HG03025 (cell line): ENCODE results near the gene RIPOR1.
"Not testable (repeated sequence)": the region's sequence is repeated elsewhere in the genome, so short reads cannot be mapped to it uniquely, and the experiment has no call there.

Source experiments
- ATAC-seq: cut with Tn5 transposase; IDR thresholded peaks from one replicate; pipeline ENCODE4 v1.9.1; 2021; ENCODE audit warnings: mild to moderate bottlenecking, moderate library complexity; ENCODE audit not compliant: unreplicated experiment, low FRiP score

The RIPOR1 gene, protein sequence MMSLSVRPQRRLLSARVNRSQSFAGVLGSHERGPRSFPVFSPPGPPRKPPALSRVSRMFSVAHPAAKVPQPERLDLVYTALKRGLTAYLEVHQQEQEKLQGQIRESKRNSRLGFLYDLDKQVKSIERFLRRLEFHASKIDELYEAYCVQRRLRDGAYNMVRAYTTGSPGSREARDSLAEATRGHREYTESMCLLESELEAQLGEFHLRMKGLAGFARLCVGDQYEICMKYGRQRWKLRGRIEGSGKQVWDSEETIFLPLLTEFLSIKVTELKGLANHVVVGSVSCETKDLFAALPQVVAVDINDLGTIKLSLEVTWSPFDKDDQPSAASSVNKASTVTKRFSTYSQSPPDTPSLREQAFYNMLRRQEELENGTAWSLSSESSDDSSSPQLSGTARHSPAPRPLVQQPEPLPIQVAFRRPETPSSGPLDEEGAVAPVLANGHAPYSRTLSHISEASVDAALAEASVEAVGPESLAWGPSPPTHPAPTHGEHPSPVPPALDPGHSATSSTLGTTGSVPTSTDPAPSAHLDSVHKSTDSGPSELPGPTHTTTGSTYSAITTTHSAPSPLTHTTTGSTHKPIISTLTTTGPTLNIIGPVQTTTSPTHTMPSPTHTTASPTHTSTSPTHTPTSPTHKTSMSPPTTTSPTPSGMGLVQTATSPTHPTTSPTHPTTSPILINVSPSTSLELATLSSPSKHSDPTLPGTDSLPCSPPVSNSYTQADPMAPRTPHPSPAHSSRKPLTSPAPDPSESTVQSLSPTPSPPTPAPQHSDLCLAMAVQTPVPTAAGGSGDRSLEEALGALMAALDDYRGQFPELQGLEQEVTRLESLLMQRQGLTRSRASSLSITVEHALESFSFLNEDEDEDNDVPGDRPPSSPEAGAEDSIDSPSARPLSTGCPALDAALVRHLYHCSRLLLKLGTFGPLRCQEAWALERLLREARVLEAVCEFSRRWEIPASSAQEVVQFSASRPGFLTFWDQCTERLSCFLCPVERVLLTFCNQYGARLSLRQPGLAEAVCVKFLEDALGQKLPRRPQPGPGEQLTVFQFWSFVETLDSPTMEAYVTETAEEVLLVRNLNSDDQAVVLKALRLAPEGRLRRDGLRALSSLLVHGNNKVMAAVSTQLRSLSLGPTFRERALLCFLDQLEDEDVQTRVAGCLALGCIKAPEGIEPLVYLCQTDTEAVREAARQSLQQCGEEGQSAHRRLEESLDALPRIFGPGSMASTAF

DNA sequence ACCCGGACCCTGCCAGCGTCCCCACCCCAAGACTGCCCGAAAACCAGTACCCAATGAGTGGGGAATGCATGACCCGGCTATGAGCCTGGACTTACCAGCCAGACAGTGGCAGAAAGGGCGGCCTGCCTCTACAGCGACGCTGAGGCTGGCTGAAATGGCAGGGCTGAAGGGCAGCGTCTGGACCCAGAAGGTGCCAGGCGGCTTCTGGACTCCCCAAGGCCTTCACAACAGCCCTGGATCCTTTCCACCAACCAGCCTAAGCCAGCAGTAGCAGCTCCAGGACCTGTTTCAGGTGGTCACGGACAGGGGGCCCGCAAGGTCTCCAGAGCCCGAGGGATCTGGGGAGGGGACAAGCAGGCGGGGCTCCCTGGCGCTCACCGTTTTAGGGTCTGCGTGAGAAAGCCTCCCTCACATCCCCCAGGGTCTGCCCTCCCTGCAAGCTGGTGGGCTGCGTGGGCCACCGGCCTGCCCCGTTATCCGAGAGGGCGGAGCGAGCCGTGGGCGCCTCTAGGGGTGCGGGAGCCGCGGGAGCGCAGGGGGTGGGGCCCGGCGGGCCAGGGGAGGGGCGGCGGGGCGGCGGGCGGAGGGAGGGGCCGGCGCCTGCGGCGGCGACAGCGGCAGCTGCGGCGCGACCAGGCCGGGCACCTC, at the start of gene RIPOR1:
TSS of gene RIPOR1 (plus strand) at position 608 of the 648 bp plus-strand sequence. CDS start 9,618 bp downstream, outside the sequence.
- ATAC-seq: no peak

DNA sequence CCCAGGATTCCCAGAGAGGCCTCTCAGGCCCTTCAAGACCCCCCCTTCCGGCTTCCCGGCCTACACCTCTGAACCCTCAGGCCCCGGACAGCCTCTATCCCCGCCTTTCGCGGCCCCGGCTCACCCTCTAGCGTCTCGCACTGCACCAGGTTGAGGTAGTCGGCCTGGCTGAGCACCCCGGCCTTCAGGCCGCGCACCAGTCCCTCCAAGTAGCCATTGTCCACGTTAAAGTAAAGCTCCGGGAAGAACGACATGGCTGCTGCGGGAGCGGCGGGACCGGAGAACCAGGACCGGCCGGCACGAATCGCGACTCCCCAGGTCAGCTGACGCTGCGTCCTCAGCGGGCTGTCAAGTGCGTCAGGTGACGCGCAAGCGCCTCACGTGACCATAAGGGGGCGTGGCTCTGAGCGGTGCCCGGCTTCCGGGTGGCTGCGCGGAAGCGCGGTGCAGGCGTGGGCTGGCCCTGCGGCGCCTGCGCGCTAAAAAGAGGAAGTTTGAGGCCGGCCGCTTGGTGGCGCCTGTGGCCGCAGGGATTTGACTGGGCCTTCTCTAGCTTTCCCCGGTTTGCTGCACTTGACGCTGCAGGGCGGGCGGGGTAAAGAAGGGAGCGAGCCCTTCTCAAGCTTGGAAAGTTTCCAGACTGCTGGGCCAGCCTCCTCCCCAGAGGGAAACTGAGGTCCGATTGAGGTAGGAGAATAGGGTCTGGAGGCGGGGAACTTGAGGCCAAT, 47.6 kb upstream of the RIPOR1 start, which contains the start of gene ATP6V0D1:
TSS of gene ATP6V0D1 (minus strand) at position 325 of the 728 bp plus-strand sequence. CDS start at position 254, 71 bp downstream.
- peak; percentile 92 for ATAC-seq

DNA sequence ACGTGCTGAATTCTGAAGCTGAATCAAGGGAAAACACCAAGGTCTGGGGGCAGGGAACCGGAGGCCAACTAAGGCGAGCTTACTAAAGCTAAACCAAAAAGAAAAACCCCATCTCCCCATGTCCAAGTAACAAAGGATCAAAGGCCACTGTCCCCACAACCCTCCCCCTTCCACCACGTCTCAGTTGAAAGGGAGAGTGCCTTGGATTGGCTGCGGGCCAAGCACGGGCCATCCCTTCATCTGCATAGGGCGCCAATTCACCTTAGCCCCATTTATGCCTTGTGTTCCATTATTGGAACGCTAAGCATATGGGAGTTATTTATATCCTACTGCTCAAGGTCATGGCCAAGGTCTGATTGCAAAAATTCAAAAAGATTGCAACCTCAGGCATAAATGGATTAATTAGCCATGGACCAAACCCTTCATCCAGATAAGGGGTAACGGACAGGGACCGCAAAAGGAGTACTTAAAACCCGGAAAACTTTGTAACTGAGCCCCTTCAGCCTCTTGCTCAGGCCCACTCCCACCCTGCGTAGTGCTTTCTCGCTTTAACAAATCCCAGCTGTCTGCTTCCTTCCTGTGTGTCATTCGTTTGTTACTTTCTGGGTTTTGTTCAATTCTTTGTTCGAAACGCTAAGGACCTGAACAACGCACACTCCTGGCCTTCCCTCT, 46.9 kb upstream of the RIPOR1 start:
- no peak for ATAC-seq

DNA sequence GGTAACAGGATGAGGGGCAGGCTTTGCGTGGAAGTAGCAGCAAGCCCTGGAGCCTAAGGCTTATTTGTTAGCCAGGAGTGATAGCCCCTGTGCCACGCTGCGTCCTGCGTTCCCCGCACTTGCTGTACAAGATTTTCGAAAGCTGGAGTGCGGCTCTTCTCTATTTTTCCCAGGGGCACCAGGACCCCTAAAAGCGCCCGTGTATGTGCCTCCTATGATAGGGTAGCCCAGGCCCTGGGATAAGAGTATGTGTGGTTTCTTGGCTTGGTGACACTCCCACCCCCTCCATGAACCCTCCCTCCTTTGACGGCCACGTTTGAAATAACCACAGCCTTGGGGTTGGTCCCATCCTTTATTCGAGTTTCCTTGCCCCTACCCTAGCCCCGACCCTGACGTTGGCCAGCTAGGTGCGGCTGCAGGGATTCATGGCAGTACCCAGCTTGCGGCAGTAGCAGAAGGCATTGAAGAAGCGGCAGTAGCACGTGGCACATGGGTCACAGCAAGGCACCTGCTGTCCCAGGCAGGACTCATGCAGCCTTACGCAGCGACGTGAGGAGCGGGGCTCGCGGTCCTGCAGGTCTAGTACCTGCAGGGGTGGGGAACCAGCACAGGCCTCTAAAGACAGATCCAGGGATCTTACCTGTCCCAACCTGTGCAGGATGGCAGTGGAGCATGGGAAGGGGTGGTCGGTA, 46.2 kb upstream of the RIPOR1 start:
- no peak for ATAC-seq

DNA sequence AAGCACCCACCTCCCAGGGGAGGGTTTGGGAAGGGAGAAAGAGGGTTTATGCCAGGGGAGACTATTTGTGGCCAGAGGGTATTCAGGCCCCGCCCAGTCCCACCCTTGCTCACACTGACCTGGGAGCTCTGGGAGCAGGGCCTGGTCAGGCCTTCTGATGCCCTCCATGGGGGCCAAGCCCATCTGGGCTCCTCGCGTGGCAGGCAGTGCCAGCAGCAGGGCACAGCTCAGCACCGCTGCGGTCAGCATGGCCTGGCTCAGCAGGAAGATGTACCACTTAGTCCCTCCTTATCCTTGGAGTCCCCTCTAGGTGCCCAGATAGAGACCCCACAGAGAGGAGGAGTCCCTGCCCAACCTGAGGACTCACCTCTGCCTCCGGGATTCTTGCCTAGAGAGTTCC, 45.5 kb upstream of the RIPOR1 start, which contains the start of gene AGRP:
TSS of gene AGRP (minus strand) at position 398 of the 400 bp plus-strand sequence. CDS start at position 249, 149 bp downstream.
- no peak for ATAC-seq

DNA sequence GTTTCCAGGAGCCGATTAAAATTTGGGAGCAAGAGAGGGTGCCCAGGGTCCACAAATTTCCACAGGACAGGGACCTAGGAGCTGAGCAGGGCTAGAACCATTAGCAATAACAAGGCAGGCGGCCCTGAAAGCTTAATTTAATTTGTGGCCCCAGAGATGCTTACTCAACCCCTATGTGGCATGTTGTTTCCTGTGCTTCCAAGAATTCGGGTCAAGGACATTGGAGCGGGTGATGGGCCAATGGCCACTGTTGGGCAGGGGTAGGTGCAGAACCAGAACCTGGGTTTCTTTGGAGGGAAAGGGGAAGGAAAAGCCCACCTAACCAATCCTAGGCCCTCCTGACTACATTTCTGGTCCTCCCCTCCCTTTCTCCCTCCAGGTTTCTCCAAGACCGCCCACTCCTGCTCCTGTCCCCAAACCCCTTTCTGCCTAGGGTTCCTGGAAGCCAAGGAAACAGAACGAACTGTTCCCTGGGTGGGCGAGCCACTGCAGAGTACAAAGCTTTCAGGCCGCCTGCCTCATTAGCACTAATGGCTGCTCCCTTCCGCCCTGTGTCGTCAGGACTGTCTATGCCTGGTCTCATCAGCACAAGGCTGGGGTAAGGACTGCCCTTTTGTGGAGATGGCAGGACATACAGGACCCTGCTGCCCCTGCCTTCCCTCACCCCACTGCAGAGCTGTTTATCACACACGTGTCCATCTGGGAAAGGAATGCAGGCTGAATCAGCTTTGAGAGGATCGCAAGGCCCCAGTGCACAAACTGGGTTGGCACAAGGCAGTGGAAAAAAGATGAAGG, 44.7 kb upstream of the RIPOR1 start:
- ATAC-seq: no peak

DNA sequence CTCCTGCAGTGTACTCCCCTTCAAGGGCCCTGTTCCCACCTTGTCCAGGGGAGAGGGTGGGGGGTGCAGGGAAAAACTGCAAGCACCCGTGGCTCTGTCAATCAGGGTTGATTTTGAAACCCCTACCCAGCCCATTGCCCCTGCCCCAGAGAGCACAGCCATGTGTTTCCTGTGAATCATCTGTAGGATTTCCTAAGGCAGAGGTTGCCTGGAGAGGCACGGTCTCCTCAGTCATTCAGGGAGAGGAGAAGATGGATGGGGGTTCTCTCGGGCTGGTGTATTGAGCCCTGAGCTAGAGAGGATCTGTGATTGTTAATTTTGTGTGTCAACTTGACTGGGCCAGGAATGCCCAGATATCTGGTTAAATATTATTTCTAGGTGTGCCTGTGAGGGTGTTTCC, 41.8 kb upstream of the RIPOR1 start:
- ATAC-seq: no peak

DNA sequence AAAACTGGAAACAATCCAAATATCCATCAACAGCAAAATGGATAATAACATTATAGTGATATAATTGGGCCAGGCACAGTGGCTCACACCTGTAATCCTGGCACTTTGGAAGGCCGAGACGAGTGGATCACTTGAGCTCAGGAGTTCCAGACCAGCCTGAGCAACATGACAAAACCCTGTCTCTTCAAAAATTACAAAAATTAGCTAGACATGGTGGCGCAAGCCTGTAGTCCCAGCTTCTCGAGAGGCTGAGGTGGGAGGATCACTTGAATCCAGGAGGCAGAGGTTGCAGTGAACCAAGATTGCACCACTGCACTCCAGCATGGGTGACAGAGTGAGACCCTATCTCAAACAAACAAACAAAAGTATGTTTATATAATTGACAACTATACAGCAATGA, 41.1 kb upstream of the RIPOR1 start:
- not testable (repeated sequence) for ATAC-seq

DNA sequence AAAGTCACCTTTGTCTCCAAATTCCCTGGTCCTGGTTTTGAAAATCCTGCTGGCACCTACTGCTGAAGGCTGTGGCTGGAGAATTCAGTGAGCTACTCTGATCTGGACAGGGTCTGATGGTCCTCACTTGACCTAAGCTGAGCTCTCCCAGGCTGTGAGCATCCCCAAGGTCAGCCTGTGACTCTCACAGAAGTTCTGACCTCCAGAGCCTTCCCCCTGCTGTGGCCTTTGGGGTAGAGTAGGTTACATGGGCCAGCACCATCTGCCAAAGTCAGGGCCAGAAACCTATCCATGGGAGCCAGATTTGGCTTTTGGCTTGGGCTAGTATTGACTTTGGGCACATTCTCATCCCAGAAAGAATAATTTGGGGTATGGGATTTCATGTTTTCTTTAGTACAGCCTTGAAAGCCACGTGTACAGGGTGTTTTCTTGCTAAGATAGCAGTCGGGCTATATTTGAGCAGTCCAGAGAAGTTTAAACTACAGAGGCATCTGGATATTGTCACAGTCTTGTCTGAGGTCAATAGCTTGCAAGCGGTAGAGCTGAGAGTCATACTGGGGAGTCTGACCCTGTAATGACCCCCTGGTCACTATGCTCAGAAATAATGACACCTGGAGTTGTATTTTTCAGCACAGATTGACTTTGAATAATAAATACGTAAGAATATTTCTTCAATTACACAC, 39.1 kb upstream of the RIPOR1 start:
- ATAC-seq: no peak

DNA sequence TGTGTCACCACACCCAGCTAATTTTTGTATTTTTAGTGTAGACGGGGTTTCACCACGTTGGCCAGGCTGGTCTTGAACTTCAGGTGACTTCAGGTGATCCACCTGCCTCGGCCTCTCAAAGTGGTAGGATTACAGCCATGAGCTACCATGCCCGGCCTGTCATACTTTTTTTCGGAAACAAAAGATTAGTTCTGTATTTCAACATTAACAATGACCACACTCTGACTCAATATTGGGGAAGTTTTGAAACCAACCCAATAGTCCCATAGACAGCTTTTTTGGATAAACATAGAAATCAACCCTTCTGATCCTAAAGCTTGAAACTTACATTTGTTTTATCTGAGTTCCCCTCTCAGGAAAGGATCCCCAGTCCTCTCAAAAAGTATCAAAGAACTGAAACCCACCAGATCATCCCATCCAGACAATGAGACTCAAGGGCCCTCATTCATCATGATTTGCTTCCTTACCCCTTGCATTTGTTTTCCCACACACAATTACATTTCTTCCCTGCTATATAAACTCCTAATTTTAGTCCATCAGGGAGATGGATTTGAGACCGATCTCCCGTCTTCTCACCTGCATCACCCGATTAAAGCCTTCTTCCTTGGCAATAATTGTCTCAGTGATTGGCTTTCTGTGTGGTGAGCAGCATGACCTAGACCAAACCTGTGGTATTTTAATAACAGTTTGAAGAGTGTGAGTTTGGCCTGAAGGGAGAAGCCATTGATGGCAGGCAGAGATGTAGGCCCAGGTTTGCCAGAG, 38.1 kb upstream of the RIPOR1 start:
- ATAC-seq: no peak

DNA sequence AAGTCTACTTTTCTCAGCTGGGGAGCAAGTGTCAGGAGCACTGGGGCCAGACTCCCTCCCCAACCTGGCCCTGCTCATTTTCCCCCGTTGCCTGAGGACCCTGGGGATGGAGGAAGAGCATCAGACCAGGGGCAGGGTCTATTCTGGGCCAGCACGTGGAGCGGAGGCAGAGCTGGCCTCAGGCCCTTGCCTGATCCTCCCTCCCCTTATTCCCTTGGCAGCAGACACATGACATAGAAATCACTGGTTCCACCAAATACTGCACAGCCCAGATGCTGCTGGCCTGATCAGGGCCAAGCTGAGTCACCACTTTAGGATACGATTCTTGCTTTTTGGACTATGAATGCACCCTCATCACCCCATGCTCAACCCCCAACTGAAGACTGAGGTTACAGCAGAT, 29.5 kb upstream of the RIPOR1 start:
- no peak for ATAC-seq

DNA sequence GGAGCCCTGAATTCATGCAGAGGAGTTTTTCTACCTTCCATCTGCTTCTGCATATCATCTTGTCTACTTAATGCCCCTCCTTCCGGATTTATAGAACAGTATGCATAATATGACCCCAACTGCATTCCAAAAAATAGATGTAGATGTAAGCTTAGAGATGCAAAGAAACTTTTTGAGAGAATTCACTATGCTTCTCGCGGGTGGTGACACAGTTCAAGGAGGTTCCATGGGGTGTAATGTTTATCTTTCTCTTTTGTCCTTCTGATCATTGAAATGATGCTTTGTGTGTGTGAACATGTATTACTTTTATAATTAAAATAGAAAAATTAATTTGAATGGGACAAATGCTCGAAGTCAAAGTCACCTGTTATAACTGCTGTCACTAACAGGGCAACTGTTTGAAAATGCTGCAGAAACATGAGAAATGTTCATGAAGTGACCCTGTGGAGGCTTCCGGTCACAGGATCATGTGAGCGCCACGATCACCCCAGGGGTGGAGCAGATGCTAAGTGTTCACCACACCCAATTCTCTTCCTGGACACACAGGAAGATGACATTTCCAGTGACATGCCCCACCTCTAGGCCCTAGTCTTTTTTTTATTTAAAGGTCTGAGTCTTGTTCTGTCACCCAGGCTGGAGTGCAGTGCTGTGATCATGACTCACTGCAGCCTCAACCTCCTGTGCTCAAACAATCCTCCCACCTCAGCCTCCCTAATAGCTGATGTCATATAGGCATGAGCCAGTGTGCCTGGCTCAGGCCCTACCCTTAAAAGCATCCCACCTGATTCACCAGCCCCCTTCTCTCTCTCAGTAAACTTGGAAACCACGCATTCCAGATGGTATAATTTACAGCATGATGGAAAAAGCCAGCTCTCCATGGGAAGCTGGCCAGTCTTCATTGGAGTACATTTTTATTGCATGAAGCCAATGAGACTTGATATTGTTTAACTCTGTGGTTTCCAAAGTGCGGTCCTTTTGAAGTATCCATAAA, 24.3 kb upstream of the RIPOR1 start:
- no peak for ATAC-seq

DNA sequence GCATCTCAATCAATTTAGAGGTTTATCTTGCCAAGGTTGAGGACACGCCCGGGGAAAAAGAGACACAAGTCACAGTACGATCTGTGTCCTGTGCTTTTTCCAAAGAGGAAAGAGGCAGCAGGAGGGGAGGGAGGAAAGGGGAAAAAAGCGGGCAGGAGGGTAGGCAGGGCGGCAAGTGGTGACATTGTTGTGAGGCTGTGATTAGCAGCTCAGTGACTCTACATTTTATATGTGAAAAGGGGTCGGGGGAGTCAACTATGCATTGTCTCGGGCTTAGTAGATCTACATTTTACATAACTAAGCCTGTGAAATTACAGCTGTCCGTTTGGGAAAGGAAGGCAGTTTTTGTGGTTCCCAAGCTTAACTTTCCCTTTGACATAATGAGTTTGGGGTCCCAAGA, 22.2 kb upstream of the RIPOR1 start:
- no peak for ATAC-seq

DNA sequence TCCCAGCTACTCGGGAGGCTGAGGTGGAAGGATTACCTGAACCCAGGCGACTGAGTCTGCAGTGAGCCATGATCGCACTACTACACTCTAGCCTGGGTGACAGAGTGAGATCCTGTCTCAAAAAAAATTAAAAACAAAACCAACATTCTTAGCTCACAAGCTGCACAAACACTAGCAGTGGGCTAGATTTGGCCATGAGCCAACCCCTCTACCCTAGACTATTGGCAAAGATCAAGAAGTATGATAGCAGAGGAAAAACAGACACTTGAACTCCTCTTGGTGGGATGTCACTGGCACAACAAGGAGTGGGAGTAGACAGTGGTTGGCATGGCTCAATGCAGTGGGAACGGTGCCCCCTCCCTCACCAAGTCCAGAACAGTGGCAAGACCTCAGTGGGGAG, 19.6 kb upstream of the RIPOR1 start:
- no peak for ATAC-seq

DNA sequence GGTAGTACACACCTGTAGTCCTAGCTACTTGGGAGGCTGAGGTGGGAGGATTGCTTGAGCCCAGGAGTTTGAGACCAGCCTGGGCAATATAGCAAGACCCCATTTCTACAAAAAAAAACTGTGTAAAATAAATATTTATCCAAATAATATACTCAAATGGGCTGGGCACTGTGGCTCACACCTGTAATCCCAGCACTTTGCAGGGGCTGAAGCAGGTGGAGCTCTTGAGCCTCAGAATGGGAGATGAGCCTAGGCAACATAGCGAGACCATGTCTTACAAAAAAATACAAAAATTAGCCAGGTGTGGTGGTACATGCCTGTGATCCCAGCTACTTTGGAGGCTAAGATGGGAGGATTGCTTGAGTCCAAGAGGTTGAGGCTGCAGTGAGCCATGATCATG, 14.7 kb upstream of the RIPOR1 start:
- ATAC-seq: not testable (repeated sequence)
